NCI-H1048 (cell line): ENCODE measurements around the gene NMT1.
"Not testable (repeated sequence)": the region's sequence is repeated elsewhere in the genome, so short reads cannot be mapped to it uniquely, and the experiment has no call there.

Source experiments
- DNase-seq: peaks from one replicate; lab custom pipeline; 2025; lab: John Stamatoyannopoulos, UW

Gene NMT1

DNA sequence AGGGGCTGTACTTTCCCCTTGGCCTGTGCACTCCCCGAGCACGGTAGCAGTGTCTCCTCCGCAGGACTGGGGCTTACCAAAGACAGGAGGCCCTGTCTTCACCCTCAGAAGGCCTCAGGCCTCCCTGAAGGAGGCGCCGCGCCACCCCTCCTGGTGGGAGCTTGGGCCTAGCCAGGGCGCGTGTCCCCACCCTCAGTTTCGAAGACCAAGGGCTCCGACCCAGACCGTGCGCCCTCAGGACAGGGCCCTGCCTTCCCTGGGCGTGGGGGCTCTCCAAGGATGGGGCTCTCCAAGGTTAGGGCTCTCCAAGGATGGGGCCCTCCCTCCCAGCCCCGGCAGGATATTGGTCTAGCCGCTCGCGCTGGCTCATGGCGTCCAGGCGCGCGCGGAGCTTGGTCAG is 59.4 kb downstream of the NMT1 start:
- DNase-seq = no peak

DNA sequence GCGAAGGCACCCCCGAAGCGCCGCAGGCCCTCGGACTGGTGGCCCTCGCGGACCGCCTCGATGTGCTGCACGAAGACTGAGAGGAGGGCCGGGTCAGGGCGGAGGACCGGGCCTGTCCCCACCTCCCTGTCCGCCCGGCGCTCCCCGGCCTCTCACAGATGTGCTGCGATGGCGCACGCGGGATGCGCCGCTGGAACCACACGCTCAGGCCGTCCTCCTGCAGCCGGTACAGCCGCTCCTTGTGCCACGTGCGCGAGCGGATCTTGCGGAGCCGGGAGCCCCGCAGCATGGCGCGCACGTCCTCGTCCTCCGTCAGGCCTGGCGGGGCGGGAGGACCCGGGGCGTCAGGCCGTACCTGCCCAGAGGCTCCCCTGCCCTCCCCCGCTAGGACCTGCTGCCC is 59.9 kb downstream of the NMT1 start:
- DNase-seq = no peak

DNA sequence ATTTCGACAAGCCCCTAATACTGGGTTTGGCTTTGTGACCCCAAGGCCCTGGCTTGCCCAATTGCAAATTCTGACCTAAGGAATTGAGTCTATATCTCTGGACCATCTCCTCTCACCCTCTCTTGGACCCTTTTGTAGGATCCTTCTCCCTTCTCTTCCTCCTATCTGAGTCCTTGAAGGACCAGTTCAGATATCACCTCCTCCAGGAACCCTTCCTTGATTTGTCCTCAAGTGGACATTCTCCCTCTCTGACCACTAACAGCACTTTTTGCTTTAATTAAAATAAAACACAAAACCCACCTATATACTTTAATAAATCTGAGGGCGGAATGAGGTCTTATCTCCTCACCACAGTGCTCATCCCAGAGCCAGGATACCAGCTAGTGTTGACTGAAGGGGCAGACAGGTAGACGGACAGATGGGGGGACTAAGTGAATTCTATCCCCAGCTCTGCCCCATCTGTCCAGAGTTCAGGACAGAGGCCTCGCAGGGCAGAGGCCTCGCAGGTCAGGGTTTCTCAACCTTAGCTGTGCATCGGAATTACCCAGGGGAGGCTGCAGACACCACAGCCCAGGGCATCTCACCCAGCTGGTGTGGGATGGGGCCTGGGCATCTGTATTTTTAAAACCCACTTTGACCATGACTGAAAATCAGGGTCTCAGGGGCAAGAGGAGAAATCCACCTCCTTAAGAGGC is 62.1 kb downstream of the NMT1 start:
- DNase-seq = no peak

DNA sequence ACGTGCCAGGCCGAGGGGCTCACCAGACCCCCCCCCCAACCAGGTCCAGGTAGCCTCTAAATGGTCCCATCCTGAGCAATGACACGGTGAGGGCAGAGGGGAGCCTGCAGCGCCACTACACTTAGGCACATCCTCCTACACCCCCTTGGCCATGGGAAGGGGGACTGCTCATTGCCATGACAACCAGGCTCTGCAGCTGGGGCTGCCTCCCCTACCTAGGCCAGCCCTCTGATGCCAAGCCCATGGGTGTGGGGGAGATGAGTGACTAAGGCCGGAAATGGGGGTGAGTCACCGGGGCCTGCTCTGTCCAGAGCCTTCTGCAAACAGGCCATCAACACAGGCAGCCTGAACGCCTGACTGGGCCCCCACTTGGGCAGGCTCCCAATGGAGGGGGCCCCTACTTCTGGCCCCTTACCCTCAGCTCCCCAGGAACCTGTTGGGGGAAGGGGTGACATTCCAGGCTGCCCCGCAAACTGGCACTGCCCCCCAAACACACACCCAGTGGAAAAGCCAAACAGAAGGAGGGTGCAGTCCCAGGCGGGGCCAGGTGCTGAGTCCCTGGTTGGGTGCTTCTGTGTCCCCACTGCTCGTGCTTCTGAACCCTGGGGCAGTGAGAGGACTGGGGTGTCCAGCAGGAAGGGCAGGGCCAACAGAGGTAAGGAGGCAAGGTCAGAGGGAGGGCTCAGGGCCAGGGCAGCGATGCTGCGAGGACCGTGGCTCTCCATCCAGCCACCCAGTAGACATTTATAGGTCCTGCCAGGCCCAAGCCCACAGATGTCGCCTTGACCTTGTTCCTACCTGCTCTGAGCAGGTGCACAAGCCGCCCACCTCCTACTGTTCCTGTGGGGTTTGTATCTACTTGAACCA is 63.0 kb downstream of the NMT1 start:
- no peak for DNase-seq

DNA sequence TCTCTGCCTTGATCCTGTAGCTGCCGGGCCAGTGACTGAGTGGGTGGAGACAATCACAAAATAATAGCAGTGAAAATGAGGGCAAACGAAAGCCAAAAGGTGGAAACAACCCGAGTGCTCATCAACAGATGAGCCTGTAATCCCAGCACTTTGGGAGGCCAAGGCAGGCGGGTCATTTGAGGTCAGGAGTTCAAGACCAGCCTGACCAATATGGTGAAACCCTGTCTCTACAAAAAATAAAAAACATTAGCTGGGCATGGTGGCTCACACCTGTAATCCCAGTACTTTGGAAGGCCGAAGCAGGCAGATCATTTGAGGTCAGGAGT is 63.6 kb downstream of the NMT1 start:
- DNase-seq = not testable (repeated sequence)

DNA sequence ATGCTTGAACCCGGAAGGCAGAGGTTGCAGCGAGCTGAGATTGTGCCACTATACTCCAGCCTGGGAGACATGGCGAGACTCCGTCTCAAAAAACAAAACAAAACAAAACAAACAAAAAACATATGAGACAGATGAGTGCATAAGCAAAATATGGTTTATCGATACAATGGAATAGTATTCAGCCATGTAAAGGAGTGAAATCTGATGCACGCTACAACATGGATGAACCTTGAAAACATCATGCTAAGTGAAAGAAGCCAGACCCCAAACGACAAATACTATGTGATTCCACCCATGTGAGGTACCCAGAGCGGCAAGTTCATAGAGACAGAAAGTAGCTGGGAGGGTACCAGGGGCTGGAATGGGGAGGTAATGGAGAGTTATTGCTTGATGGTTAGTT is 64.4 kb downstream of the NMT1 start:
- no peak for DNase-seq

DNA sequence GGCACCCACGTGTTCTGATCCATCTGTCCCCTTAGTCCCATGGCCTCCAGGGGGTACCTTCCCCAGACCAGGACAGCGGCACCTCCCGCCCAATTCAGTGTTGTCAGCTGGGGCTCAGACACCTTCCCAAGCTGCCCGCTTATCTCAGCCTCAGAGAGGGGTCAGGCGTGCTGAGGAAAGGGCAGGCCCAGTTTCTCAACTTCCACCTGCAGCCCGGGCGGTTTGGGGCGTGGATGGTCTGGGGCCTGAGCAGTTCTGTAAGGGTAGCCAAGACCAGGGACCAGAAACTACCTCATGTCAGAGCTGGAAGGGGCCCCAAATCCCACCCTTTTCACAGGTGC is 66.1 kb downstream of the NMT1 start:
- no peak for DNase-seq

DNA sequence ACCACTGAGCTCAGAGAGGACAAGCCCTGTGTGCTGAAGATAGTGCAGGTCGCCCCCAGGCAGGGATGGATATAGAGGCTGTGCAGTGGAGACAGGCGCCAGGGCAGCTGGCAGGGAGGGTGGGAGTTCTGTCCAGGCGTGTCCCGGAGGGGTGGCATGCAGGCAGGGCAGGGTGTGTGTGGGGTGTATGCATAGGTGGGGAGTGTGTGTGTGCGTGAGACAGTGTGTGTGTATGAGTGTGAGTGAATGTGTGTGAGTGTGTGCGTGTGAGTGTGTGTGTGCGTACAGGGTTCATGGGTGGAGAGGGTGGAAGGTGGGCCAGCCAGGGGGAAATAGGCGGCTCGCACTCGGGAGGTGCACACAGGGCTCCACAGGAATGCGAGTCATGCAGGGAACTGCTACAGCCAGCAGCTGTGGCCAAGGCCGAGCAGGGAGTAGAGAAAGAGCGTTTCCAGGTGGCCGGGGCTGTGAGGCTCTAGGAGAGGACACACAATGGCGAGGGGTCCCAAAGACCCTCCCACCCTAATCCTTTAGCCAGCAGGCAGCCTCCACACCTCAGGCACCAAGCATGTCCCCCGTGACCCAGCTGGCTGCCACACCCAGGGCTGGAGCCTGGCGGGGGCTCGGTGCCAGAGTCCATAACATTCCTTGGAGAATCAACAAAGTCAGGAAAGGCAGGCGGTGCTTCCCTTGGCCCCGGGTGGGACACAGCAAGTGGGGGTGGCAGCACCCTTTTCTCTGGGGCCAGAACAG is 66.6 kb downstream of the NMT1 start:
- no peak for DNase-seq

DNA sequence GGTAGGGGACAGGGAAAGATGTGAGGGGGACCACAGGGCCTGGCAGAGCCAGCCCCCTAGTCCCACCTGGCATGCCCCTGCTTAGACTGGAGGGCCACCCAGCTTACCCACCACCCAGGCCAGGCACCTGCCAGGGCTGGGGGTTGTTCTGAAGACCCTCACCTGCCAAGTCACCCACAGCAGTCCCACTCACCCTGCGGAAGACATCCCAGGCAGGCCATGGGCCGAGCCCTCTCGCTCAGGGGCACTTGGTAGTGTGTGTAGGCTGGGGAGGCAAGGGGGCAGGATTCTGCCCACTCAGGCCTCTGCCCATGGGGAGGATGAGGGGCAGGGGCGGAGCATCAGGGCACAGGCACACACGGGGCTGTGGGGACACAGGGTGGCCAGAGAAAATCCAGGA is 67.2 kb downstream of the NMT1 start:
- no peak for DNase-seq

DNA sequence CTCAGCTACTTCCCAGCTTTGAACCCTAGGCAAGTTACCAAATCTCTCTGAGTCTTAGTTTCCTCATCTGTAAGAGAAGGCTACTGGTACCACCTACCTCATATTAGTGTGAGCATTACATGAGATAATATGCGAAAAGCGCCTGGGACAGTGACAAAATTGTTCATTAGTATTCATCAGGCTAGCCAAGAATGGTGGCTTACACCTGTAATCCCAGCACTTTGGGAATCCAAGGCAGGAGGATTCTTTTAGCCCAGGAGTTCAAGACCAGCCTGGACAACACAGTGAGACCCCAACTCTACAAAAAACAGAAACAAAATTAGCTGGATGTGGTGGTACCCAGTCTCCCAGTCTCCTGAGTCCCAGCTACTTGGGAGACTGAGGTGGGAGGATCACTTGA is 67.9 kb downstream of the NMT1 start:
- DNase-seq = no peak

DNA sequence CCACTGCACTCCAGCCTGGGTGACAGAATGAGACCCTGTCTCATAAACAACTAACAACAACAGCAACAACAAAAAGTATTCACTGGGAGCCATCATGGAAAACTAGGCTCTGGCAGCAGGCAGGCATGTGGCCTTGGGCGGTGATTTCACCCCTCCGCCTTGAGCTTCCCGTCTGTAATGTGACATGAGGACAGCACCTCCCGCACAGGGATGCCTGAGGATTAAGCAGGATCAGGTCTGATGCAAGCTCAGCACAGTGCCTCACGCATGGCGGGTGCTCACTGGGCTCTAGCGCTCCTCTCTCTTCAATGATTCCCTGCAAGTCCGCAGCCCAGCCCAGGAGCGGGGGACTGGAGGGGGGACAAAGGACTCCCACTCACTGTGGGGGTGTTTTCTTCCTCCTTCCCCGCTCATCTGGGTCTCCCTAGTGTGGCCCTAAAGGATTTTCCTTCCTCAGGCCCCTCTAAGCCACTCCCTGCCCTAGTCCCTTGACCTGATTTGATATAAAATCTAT is 68.4 kb downstream of the NMT1 start:
- no peak for DNase-seq

DNA sequence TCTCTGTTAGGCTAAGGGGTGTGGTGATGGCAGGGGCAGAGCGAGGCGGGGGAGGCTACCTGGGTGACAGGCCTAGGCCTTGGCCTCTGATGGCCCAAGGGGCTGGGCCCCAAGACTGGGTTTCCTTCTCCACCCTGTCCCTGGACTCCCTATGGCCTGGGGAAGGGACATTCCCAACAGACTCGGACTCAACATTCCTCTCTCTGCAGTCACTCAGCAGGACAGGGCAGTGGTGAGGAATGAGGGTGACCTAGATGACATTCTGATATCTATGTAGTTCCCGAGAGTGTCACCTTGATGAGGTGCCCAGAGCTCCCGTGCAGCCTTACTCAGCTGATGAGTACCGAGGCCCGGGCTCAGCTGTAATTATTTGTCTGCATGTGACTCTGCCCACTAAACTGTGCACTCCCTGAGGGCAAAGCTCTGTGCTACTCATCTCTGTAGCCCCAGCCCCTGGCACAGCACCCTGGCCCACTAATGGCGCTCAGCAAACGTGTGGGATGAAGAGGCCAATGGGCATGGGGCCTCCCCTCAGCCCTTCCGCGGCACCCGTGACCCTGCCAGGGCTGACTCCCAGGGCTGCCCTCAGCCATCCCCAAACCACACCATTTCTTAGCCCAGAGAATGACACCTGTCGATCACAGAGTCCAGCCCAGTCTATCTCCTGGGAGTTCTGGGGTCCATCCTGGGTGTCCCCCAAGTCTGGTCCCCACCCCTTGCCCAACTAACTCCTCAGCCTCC is 69.0 kb downstream of the NMT1 start:
- no peak for DNase-seq

DNA sequence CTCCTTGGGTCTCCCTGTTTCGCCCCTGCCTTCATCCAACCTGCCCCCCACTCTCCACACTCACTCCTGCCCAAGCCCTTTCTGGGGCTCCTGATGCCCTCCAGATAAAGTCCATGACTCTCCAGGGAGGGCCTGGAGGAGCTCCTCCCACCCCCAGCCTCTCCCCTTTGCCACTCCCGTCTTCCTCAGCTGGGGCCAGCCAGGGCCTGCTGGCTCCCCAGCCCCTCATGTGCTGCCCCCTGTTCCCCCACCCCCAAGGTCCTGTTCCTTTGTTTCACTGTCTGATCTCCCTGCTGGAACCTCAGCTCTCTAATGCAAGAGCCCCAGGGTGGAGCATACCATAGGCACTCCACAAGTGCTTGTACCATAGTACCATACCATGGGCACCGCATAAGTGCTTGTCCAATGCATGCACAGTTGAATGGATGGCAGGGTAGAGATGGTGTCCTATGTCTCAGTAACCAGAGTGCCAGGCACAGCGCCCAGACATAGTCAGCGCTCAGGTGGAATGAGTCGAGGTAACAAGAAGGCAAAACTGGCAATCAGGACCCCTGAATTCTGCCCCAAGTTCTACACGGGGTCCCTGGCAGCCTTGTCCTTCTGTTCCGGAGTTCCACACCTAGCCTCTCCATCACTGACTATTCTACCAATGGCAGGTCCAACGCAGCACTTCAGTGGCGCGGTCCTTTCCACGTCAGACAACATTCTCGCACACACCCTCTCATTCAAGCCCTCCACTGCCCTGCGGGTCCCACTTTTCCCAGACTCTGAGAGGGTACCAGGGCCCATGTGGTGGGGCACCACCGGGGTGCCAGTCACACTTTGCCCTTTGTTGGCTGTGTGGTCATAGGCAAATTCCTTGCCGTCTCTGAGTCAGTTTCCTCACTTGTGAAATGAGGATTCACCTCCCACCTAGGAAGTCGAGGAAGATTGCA is 69.8 kb downstream of the NMT1 start:
- no peak for DNase-seq

DNA sequence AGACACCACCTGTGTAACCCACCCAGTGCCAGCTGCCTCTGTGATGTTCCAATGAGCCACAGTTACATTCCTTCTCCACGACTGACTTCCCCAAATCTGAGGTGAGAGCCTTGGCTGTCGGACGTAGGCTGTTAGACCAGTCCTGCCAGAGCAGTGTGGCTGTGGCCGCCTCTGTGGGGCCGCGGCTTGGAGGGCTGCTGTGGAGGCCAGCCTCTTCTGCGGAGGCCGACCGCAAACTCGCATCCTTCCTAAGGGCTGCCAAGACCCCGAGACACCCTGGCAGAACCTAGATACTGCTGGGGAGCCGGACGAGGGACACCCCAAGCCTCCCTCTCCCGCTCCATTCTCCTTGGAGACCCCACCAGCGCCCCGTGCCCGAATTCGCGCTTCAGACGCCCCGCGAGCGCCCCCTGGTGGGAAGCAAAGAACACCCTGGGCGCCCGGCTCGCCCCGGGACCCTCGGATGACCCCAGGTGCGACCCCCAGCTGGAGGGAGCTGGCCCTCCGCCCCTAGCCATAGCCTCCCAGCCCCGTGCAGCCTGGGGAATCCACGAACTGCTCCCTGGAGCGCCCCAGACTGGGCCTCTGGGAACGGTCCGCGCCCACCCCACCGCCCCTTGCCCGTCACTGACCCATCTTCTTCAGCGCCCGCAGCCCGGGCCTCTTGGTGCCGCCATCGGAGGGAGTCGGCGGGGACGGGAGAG is 70.7 kb downstream of the NMT1 start:
- DNase-seq = no peak

DNA sequence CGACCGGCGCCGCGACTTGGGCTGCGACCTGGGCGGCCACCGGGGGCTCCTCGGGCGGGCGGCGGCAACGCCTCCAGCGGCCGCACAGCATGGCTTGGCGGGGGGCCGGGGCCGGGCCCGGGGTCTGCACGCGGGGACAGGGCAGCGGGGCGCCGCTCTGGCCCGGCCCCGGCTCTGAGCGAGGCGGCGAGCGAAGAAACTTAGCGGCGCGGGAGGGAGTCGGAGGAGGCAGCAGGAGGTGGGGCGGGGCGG is 71.1 kb downstream of the NMT1 start, which contains the start of gene PLCD3:
Gene PLCD3 (minus strand): TSS at position 196 of the 252 bp plus-strand sequence. CDS start 105 bp downstream, at position 91.
- peak; percentile 67 for DNase-seq

DNA sequence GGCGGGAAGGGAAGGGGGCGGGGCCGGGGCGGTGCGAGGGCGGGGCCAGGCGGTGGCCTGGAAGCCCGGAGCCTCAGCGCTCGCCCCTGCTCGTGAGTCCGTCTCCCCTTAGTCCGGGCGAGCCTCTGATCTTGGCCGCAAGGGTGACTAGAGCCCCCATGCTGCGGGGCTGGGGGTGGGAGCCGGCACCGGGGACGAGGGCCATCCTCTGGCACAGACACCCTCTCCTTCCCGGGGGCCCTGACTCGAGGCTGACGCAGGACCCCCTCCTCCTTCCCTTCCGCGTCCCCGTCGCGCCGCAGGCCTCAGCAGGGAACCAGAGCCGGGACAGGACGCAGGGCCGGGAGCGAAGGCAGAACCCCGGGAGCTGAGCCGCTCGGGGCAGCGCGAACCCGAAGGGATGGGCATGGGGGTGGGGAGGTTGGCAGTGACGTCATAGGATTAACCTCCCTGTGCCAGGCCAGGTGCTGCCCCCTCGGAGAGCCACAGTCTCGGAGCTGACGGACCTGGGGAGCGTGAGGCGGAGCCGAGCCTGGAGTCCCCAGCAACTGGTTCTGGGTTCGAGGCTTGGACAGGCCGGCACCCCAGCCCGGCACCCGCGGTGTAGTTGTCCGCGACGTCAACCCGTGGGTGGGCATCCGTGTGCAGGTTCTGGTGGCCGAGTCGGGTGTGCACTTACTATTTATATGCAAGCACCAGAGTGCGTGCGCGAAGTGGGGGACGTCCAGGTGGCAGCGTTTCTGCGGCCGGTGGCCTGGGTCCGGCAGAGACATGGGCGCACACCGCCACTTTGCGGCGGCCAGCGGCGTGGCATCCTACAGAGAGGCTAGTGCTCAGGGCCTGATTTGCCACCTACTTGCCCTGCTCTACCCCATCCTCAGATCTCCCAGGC is 71.7 kb downstream of the NMT1 start:
- no peak for DNase-seq

DNA sequence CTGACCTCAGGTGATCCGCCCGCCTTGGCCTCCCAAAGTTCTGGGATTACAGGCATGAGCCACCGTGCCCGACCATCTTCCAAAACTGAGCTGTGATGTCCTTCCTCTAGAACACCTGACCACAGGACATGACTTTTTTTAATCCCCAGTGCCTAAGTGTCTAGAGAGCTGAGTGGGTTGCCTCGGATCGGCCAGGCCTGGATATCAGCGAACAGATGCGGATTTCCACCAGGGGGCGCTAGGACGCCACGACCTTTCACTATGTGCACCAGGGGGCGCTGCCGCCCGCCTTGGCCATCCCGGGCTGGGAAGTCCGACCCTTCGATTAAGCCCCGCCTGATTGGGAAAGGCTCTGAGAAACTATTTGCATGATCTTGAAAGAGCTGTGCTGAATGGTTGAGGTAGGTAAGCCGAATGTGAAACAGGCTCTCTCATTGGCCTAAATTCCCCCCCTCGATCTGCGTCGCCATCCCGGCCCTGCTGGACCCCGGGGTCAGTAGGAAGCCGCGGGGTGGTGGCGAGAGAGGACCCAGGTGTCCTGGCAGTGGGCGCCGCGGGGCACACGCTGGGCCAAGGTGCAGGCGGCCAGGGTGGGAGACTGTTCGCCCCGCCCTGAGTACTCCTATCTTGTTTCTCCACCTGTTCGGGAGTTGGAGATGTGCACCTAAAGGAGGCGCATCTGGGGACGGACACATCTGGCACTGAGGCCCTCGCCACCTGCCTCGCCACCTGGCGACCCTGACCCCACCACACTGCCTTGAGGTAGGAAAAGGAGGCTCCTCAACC is 74.3 kb downstream of the NMT1 start, which contains the start of gene ACBD4:
Gene ACBD4 (plus strand): TSS at position 496 of the 786 bp plus-strand sequence. CDS start 458 bp downstream, outside the sequence.
- DNase-seq = peak; percentile 91

DNA sequence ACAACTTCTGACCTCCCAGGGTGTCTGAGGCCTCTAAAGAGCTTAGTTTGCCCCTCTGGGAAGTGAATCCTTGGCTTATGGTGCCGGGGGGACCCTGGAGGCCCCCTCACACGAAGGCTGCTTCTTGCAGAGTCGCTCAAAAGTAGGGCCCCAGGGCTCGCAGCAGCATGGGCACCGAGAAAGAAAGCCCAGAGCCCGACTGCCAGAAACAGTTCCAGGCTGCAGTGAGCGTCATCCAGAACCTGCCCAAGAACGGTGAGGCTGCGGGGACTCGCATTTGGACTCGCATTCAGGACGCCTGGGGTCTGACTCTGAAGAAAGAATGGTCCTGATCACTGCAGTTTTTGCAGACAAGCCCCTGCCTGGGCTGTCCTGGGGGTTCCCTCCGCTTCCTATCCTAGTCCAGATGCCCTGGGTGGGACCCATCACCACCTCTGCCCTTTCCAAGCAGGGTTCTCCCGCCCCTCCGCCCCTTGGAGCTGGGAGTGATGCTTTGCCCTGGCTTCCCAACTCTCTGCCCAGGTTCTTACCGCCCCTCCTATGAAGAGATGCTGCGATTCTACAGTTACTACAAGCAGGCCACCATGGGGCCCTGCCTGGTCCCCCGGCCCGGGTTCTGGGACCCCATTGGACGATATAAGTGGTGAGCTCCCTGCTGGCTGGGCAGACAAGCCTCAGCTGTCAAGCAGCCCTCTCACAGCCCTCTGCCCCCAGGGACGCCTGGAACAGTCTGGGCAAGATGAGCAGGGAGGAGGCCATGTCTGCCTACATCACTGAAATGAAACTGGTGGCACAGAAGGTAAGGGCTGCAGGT is 75.1 kb downstream of the NMT1 start:
- DNase-seq = no peak
